SK-N-MC (cell line): Measurements from ENCODE around the gene GUCY1A1.

Experiments
- EZH2 ChIP-seq: fragments of 200-600 bp; sonication (generic); IDR thresholded peaks from one replicate; pipeline ENCODE4 v1.6.1; 2017; ENCODE audit warnings: antibody characterized with exemption
- FOXP2 ChIP-seq: optimal IDR thresholded peaks from 2 replicates; pipeline ENCODE3; 2011; ENCODE audit warnings: mild to moderate bottlenecking, moderate library complexity; ENCODE audit not compliant: insufficient read depth; ENCODE audit errors: extremely low read length, control extremely low read depth
- POLR2AphosphoS5 ChIP-seq: IDR thresholded peaks from 2 replicates; pipeline ENCODE4 v1.6.1; 2012; ENCODE audit warnings: mild to moderate bottlenecking, low read depth, low read length, borderline replicate concordance

- TF ChIP-seq POLR2AphosphoS5 = no peak
- no peak for TF ChIP-seq EZH2
- no peak for TF ChIP-seq FOXP2
These were observed 15.2 kb downstream of the GUCY1A1 start for GRCh38 chr4:155681886-155682285.
